ENCODE data around the gene NXNL2.

The NXNL2 gene

GRCh38 chr9:88537761-88538091 lies 2.7 kb downstream of the NXNL2 start:
- Histone ChIP-seq H3K27me3 (replicated peaks; ENCODE audit: insufficient read depth, low read length) (no peaks in the 10 kb centered on the region), H4K20me1 (ENCODE audit: insufficient read depth, low read length) (no peaks in the 10 kb centered on the region), H3K4me3 (ENCODE audit: low read length) (no peak overlapping the region), H3K79me2 (ENCODE audit: low read length) (no peaks in the 10 kb centered on the region), H3K27ac (ENCODE audit: low read length) (no peak overlapping the region), H3K9ac (ENCODE audit: low read length) (no peak overlapping the region), H2AFZ (ENCODE audit: low read length) (no peak overlapping the region), H3F3A (ENCODE audit: insufficient read depth, low read length) (no peaks in the 10 kb centered on the region), H3K9me2 (replicated peaks; ENCODE audit: insufficient read depth, low read length) (no peaks in the 10 kb centered on the region), H3K4me1 (ENCODE audit: low read length) (no peaks in the 10 kb centered on the region), H3K36me3 (replicated peaks; ENCODE audit: insufficient read depth, low read length) (no peaks in the 10 kb centered on the region), H3K4me2 (ENCODE audit: low read depth, low read length) (no peak overlapping the region), H3K9me3 (replicated peaks; ENCODE audit: insufficient read depth, low read length) (no peaks in the 10 kb centered on the region)
- TF ChIP-seq EZH2 (optimal IDR thresholded peaks at IDR 0.05; ENCODE audit: low read depth, low read length) (no peak), EZH2phosphoT487 (IDR thresholded peaks at IDR 0.05; ENCODE audit: low read length) (no peak)
- TF ChIP-seq, protein P1, sequence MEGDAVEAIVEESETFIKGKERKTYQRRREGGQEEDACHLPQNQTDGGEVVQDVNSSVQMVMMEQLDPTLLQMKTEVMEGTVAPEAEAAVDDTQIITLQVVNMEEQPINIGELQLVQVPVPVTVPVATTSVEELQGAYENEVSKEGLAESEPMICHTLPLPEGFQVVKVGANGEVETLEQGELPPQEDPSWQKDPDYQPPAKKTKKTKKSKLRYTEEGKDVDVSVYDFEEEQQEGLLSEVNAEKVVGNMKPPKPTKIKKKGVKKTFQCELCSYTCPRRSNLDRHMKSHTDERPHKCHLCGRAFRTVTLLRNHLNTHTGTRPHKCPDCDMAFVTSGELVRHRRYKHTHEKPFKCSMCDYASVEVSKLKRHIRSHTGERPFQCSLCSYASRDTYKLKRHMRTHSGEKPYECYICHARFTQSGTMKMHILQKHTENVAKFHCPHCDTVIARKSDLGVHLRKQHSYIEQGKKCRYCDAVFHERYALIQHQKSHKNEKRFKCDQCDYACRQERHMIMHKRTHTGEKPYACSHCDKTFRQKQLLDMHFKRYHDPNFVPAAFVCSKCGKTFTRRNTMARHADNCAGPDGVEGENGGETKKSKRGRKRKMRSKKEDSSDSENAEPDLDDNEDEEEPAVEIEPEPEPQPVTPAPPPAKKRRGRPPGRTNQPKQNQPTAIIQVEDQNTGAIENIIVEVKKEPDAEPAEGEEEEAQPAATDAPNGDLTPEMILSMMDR (IDR thresholded peaks at IDR 0.05; ENCODE audit: low read length): no peak
- peak; percentile 18 for DNase-seq

DNA sequence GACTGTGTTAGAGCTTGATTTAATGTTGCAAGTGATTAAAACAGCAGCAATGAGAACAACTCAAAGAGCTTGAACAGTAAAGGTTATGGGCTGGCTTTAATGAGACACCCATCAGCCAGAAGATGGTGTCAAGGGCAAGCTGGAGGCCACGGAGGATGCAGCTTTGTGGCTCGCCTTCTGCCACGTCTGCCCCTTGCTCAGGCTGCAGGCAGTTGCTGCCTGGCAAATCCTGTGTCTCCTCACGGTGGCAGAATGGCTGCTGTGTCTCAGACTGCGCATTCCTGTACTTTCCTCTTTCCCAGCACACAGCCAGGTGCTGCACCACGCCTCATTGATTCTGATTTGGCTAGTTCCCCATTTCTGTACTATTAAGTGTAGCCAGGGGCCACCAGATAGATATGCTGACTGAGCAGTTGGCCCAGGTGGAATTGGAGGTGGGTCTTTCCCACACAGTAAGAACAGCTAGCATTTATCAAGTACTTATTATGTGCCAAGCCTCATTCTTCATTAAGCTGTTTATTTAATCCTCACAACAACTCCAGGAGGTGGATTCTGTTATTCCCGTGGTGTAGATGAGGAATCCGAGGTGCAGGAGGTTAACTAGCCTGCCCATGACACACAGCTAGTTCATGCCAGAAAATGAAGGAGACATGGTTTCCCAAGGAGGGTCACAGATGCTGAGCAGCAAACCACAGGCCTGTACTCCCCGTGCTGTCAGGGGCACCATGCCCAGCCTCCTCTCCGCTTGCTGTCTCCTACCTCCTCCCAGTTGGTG lies 3.5 kb downstream of the NXNL2 start:
- Histone ChIP-seq H3K9me3 (replicated peaks; ENCODE audit: insufficient read depth, low read length) (no peaks in the 10 kb centered on the region), H3K4me1 (ENCODE audit: low read length) (no peaks in the 10 kb centered on the region), H3K27me3 (replicated peaks; ENCODE audit: insufficient read depth, low read length) (no peaks in the 10 kb centered on the region), H3F3A (ENCODE audit: insufficient read depth, low read length) (no peaks in the 10 kb centered on the region), H3K4me2 (ENCODE audit: low read depth, low read length) (no peak overlapping the region), H4K20me1 (ENCODE audit: insufficient read depth, low read length) (no peaks in the 10 kb centered on the region), H3K9ac (ENCODE audit: low read length) (no peak overlapping the region), H3K27ac (ENCODE audit: low read length) (no peak overlapping the region), H3K36me3 (replicated peaks; ENCODE audit: insufficient read depth, low read length) (no peaks in the 10 kb centered on the region), H3K4me3 (ENCODE audit: low read length) (no peak overlapping the region), H3K9me2 (replicated peaks; ENCODE audit: insufficient read depth, low read length) (no peaks in the 10 kb centered on the region), H2AFZ (ENCODE audit: low read length) (no peak overlapping the region), H3K79me2 (ENCODE audit: low read length) (no peaks in the 10 kb centered on the region)
- TF ChIP-seq, protein P1 (IDR thresholded peaks at IDR 0.05; ENCODE audit: low read length): no peak
- TF ChIP-seq EZH2 (optimal IDR thresholded peaks at IDR 0.05; ENCODE audit: low read depth, low read length) (no peak), EZH2phosphoT487 (IDR thresholded peaks at IDR 0.05; ENCODE audit: low read length) (no peak)
- DNase-seq: no peak

DNA sequence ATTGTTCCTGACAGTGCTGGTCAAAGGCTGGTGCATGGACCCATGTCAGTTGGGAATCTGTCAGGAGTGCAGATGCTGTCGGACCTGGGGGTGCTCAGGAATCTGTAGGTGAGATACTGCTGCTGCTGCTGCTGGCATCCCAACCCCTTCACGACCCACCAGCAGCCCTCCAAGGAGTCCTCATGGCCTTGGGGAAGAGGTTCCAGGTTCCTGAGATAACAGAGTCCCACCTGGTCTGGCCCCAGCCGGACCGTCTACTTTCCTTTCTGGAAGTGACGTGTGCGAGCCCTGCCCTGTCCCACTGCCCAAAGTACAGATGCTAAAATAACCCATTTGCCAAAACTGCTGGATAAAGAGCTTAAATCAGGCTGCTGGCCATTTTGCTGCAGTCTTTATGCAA lies 4.3 kb downstream of the NXNL2 start:
- H3K4me3 ChIP-seq (ENCODE audit: low read length): no peak overlapping the region
- H3K36me3 ChIP-seq (replicated peaks; ENCODE audit: insufficient read depth, low read length): no peaks in the 10 kb centered on the region
- H3K27ac ChIP-seq (ENCODE audit: low read length): no peak overlapping the region
- no peaks in the 10 kb centered on the region for H3K9me3 ChIP-seq (replicated peaks; ENCODE audit: insufficient read depth, low read length)
- no peaks in the 10 kb centered on the region for H3K27me3 ChIP-seq (replicated peaks; ENCODE audit: insufficient read depth, low read length)
- H3K4me1 ChIP-seq (ENCODE audit: low read length): no peaks in the 10 kb centered on the region
- no peaks in the 10 kb centered on the region for H3K79me2 ChIP-seq (ENCODE audit: low read length)
- no peaks in the 10 kb centered on the region for H3K9me2 ChIP-seq (replicated peaks; ENCODE audit: insufficient read depth, low read length)
- H3F3A ChIP-seq (ENCODE audit: insufficient read depth, low read length): no peaks in the 10 kb centered on the region
- no peak for TF ChIP-seq EZH2 (optimal IDR thresholded peaks at IDR 0.05; ENCODE audit: low read depth, low read length)
- no peak overlapping the region for H2AFZ ChIP-seq (ENCODE audit: low read length)
- no peak overlapping the region for H3K4me2 ChIP-seq (ENCODE audit: low read depth, low read length)
- no peaks in the 10 kb centered on the region for H4K20me1 ChIP-seq (ENCODE audit: insufficient read depth, low read length)
- DNase-seq: no peak
- no peak overlapping the region for H3K9ac ChIP-seq (ENCODE audit: low read length)

GRCh38 chr9:88540251-88540763 lies 5.3 kb downstream of the NXNL2 start:
- no peak for TF ChIP-seq EZH2phosphoT487 (IDR thresholded peaks at IDR 0.05; ENCODE audit: low read length)
- TF ChIP-seq EZH2 (optimal IDR thresholded peaks at IDR 0.05; ENCODE audit: low read depth, low read length): no peak
- TF ChIP-seq, protein P1 (IDR thresholded peaks at IDR 0.05; ENCODE audit: low read length): no peak
- Histone ChIP-seq H3K4me3 (ENCODE audit: low read length) (no peak overlapping the region), H3K9me2 (replicated peaks; ENCODE audit: insufficient read depth, low read length) (no peaks in the 10 kb centered on the region), H4K20me1 (ENCODE audit: insufficient read depth, low read length) (no peaks in the 10 kb centered on the region), H3K36me3 (replicated peaks; ENCODE audit: insufficient read depth, low read length) (no peaks in the 10 kb centered on the region), H3F3A (ENCODE audit: insufficient read depth, low read length) (no peaks in the 10 kb centered on the region), H3K27me3 (replicated peaks; ENCODE audit: insufficient read depth, low read length) (no peaks in the 10 kb centered on the region), H3K4me2 (ENCODE audit: low read depth, low read length) (no peak overlapping the region), H3K79me2 (ENCODE audit: low read length) (no peaks in the 10 kb centered on the region), H3K27ac (ENCODE audit: low read length) (no peak overlapping the region), H3K9me3 (replicated peaks; ENCODE audit: insufficient read depth, low read length) (no peaks in the 10 kb centered on the region), H2AFZ (ENCODE audit: low read length) (no peak overlapping the region), H3K4me1 (ENCODE audit: low read length) (no peaks in the 10 kb centered on the region), H3K9ac (ENCODE audit: low read length) (no peak overlapping the region)
- DNase-seq: no peak

Data from MM.1S (cell line).